ENCODE measurements around the gene HRAS.
"Not testable (repeated sequence)": the region's sequence is repeated elsewhere in the genome, so short reads cannot be mapped to it uniquely, and the experiment has no call there.

HRAS gene

DNA sequence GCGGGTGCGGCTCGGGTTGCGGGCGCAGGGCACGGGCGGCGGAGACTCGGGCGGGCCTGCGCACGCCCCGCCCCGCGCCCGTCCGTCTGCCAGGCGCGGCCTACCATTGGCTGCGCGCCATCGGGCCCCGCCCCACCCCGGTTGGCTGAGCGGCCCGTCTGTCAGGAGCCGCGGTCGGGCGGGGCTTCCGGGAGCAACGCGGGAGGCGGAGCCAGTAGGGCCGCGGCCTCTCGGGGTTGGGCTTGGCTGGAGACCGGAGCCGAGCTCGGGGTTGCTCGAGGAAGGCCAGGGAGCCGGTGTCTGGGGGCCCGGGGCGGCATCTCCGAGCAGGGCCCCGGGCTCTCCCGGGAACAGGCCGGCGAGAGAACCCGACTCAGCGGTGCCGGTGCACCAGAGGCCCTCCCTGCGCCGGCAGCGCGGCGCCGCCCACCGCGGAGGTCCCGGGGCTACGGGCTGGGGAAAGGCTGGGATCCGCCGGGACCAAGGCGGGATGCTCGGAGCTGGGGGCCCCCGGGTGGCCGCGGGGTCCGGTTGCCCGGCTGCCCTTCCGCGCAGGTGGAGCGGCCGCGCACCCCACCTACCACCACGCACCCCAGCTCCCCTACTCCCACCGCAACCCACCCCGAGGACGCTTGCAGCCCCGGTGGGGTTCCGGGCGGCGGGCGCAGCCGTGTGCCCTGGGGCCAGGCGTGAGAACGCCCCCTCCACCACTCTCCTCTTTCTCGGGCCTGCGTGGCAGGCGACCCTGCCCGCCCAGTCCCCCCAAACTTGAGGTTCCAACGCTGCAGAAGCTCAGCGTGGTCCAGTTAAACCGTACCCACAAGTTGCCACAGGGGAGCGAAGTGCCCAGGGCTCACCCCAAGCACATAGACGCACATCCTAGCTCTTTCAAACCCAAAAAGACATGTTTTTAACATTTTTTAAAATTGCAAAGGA lies at the start of gene HRAS:
Gene HRAS, minus strand, starts transcription at position 58 of the 936 bp plus-strand sequence.
- peak; percentile 48 to 97 (median 88) for DNase-seq

DNA sequence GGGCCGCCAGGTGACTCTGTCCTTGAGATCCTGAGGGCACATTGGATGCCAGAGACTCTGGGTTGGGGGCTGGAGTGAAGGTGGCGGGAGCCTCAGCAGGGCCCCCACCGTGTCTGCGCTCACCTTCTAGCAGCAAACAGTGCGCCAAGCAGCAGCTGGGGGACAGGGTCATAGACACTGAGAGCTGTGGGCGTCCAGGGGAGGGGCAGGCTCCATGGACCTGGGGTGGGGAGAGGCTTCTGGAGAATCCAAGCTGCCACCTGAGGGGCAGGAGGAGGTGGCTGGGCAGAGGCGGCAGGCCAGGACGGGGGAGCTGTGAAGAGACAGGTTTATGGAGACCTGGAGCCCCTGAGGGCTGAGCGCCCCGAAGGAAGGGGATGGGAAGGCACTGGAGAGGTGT lies 48.9 kb upstream of the HRAS start:
- no peak for DNase-seq

DNA sequence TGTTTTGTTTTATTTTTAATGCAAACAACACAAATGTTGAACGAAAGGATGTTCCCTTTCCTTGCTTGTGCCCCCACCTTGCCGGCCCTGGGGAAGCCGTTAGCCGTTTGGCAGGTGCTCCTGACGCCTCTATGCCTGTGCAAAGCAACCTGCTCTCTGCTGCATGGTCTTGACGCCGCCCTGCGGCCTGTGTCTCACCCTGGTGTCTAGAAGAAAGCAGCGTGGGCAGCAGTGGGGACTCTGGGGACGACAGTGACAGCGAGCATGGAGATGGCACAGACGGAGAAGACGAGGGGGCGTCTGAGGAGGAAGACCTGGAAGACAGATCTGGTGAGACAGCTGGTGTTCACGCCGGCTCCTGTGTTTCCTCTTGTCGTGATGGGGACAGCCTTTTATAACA lies 46.4 kb upstream of the HRAS start:
- peak in 1 of 14 donors; percentile 32 for DNase-seq

DNA sequence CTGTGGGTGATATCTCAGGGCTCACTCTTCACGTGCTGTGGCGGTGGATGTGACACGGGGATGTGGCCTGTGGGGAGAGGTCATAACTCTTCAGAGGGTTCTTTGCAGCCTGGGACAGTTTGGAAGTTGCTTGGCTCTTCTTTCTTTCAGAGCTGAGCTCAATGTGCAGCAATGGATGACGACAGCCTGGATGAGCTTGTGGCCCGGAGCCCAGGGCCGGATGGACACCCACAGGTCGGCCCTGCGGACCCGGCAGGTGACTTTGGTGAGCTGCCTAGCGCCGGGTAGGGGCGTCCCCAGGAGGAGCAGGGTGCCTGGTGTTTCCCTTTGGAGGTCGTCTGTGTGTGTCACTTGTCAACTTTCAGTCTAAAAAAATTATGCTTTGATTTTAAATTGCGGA lies 46.0 kb upstream of the HRAS start:
- peak in 1 of 14 donors; percentile 23 for DNase-seq

DNA sequence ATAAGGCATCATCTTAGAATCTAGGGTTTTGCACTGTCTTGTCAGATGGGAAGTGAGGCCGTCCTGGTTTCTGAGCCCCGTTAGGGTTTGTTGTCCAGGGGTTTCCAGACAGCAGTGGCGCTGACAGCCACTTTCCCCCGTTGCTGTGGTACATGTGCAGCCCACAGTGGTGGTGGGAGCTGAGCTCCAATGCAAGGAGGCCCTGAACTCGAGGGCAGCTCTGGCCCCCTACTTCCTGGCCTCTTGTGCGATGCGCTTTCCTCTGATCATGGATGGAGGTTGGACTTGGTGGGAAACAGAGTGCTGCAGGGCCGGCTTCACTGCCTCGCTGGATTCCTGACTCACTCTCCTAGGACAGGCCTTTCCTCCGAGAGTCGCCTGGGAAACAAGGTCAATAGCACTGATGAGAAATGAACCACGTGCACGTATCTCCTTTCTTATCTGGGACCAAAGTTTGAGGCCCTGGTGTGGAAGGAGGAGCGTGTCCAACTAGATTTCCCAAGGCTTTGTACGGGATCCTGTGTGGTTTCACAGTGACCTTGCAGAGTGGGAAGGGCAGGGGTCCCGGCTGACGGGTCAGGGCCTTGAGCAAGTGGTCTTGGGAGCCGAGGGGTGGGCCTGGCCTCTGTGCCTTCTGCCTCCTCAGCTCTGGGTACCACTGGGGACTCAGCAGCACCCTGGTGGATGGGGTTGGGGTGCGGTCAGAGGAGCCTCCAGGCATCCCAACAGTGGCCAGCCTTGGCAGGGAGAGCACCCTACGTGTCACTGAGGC lies 44.6 kb upstream of the HRAS start:
- DNase-seq: no peak

DNA sequence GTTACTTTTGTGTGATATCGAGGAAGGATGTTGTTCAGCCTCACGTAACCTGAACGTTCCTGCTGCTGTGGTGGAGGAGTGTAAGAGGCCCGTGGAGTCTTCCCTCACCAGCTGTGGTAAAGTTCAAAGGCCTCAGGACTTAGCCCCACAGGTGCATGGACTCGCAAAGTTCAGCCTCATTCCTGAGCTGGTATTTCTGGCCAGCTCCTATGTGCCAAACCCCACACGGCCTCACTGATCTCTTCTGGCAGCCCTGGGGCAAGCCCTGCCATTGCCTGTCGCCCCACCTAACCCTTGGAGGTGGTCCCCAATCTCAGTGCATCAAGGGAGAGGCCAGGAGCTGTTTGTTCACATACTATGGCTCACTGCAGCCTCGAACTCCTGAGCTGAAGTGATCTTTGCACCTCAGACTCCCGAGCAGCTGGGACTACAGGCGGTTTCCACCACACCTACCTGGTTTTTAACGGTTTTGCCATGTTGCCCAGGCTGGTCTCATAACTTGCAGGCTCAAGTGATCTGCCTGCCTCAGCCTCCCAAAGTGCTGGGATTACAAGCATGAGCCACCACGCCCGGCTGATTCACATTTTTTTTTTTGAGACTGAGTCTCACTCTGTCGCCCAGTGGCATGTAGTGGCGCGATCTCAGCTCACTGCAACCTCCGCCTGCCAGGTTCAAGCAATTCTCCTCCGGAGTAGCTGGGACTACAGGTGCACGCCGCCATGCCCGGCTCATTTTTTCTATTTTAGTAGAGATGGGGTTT lies 43.1 kb upstream of the HRAS start:
- no peak for DNase-seq

DNA sequence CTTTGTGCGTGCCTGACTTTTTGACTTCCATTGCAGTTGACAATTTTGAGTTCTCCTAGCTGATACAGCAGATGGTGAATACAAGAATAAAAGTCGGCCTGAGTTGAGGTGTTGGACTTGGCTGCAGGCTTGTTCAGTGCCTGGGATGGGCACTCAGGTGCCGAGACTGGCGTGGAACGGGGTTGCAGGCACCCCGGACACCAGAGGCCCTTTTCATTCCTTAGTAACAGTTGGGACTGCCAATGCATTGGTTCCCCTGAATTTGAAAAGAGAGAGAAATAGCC lies 42.2 kb upstream of the HRAS start:
- no peak for DNase-seq

DNA sequence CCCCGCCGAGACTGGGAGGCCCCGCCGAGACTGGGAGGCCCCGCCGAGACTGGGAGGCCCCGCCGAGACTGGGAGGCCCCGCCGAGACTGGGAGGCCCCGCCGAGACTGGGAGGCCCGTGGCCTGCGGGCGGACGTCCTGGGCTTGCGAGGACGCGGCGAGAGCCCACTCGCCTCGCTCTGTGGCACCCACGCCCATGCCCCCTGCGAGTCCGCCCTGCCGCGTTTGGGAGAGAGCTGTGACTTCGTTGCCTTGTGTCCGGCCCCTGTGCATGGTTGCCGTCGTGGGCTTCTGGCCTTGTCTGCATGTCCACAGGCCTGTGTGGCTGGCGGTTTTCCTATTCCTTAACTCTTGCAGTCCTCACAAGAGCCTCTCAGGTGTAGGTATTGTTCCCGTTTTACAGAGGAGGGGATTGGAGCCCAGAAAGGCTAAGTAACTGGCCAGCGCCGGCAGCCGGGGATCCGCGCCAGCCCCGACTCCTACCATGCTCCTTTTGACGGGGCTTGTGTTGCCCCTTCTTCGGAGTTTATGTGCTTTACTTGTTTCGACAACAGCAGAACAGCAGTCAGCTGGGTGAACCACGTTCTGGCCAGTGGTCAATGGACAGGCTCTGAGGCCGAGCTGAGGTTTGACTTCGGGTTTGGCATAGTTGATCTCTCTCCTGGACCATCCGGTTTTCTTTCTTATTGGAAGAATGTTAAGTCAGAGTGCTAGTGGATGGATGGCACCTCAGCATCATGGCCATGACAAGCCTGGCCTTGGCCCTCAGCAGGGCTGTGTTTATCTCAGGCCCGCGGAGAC lies 41.6 kb upstream of the HRAS start:
- DNase-seq: no peak

DNA sequence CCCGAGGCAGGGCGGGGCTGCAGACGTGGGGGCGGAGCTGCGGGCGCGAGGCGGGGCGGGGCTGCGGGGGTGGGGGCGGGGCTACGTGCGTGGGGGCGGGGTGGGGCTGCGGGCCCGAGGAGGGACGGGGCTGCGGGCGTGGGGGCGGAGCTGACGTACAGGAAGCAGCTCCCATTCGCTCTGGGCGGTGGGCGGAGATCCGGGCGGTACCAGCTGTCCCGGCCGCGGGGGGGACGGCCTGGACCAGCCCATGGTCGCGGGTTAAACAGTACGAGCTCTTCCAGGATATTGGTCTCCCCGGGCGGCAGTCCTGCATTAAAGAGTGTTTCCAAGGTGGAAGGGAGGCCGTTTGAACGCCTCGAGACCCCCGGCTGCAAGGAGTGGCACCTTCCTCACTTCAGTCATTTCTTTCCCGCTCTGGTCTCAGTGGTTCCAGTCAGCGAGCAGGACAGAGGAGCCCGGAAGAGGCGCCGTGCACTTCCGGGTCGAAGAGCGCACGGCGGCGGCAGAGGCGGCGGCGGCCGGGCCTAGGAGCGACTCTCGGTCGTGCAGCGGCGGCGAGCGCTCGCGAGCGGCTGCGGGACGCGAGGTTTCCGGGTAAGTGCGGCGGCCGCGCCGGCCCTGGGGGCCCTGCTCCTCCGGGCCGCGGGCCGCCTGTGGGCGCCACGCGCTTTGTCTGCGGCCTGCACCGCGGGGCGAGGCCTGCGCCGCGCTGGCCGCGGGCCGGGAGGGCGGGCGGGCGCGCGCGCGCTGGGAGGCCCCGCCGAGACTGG lies 40.8 kb upstream of the HRAS start, which contains the start of gene PHRF1:
Gene PHRF1, plus strand, starts transcription at position 475 of the 773 bp plus-strand sequence. CDS start 5,043 bp downstream, outside the sequence.
- peak; percentile 80 to 98 (median 94) for DNase-seq

DNA sequence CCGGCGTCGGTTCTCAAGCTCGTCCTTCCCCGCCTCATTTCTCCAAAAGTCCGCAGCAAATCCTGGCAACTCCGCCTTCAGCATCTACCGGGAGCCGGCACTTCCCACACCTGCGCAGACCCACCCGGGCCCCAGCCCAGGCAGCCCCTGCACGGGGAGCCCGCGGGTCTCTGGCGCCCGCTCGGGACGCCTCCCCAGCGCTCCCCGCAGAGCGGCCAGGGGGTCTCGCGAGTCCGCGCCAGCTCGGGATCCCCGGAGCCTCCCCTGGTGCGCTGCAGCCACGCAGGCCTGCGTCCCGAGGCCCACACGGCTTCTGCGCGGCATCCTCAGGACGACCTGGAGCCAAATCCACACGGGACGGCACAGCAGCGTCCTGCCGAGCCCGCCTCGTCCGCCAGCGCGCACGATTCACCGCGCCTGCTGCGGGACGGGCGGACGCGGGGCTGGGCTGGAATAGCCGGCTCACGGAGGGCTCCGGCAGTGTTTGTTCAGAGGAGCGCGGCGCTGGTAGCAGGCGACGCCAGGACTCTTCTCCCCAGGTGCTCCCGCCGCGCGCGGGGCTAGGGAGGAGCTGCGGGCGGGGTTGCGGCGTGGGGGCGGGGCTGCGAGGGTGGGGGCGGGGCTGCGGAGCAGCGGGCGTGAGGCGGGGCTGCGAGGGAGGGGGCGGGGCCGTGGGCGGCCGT lies 40.1 kb upstream of the HRAS start:
- peak in 1 of 14 donors; percentile 59 for DNase-seq

DNA sequence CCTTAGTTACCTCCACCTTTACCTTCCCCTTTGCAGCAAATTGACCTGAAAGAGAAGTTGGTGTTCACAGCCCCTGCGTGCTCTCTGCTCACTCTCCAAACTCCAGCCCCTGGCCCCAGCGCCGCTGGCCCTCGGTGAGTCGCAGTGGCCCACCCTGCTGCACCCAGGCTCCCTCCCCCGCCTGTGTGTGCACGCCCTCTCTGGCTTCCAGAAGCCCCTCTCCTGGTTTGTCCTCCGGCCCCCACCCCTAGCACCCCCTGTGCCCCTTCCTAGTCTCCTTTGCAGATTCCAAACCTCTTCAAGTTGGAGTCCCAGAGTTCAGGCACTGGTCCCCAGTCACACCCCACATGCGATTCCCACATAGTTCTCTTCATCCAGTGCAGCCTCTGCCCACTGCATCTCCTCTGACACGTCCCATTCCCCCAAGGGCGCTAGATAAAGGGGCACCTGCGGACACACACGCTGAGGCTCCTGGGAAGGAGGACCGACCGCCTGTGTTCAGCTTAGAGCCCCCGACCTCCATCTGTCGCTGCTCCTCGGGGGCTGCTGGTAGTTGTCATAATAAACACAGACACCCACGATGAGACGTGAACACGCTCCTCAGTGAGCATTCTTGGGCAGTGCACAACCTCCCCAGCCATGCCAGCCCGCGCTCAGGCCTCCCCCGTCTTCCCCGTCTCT lies 39.4 kb upstream of the HRAS start:
- DNase-seq: no peak

DNA sequence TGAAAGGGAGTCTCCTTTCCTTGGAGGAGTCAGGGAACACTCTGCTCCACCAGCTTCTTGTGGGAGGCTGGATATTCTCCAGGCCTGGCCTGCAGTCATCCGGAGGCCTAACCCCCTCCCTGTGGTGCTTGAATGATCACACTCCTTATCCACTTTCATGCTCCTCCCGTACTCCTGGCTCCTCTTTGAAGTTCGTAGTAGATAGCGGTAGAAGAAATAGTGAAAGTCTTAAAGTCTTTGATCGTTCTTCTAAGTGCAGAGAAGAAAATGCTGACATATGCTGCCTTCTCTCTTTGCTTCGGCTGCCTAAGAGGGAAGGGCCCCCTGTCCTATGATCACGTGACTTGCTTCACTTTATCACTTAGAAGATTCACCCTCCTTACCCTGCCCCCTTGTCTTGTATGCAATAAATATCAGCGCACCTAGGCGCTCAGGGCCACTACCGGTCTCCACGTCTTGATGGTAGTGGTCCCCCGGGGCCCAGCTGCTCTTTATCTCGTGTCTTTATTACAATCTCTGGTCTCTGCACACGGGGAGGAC lies 38.7 kb upstream of the HRAS start:
- DNase-seq: not testable (repeated sequence)

DNA sequence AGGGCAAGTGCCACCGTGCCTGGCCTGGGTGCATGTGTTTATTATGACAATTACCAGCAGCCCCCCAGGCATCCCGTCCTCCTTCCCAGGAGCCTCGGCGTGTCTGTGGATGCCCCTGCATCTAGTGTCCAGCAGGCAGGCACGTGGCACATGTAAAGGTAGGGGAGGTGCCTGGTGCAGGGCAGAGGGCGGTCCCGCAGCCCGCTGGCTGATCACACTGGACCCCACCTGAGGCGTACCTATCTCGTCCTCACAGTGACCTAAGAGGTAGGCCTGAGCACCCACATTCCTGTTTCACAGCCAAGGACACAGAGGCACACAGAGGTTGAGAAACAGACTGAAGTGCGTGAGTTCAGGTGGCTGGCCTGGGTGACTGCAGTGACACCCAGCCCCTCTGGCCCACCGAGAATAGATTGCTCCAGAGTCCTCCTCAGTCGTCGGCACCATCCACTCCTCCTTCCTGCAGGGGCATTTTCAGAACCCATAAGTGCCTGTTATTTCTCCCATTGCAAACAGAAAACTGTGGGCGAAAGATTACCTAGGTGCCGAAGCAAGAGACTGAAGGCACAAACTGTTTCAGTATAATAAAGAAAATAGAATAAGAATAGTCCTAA lies 37.9 kb upstream of the HRAS start:
- no peak for DNase-seq

DNA sequence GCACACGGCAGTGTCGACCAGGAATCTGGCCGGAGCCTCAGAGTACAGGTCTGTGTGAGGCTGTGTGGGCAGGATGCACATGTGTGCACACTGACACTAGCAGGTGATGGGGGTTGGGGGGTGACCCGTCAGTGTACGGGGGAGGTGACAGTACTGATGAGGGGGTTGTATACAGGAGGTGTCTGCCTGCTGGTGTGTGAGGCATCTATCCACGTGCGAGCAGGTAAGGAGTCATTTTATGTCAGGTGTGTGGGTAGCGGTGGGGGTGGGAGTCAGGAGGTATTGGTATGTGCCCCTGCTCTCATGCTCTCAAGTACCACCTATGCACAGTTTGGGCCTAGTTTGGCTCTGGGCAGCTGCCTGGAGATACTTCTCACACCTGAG lies 36.4 kb upstream of the HRAS start:
- DNase-seq: no peak

DNA sequence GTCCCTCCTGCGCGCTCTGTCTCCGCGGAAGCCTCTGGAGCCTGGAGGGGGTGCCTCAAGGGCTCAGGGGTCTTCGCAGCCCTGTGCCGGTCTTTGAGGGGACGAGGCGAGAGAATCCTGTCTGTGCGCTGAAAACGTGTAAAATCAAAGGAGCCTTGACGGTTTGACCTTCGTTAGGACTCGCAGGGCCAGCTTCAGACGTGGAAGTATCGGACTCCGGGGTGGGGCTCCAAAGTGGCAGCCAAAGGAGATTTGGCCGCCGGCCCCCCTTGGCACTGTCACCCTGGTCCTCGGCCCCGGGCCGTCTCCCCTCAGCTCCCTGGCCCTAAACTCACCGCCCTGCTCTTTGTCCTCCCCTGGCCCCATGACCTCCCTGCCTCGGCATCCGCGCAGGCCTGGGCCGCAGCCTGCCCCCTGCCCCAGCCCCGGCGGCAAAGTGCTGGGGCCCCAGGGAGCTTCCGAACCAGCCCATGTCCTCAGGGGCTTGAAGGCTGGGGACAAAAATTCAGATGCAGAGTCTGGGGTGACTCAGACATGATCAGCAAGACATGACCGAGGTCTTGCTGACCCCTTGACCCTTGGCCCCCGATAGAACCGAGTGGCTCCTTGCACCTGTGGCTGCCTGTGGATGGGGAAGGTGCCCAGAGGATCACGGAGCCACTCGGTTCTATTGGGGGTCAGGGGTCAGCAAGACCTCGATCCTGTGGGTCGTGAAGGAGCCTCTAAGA lies 33.9 kb upstream of the HRAS start:
- no peak for DNase-seq

DNA sequence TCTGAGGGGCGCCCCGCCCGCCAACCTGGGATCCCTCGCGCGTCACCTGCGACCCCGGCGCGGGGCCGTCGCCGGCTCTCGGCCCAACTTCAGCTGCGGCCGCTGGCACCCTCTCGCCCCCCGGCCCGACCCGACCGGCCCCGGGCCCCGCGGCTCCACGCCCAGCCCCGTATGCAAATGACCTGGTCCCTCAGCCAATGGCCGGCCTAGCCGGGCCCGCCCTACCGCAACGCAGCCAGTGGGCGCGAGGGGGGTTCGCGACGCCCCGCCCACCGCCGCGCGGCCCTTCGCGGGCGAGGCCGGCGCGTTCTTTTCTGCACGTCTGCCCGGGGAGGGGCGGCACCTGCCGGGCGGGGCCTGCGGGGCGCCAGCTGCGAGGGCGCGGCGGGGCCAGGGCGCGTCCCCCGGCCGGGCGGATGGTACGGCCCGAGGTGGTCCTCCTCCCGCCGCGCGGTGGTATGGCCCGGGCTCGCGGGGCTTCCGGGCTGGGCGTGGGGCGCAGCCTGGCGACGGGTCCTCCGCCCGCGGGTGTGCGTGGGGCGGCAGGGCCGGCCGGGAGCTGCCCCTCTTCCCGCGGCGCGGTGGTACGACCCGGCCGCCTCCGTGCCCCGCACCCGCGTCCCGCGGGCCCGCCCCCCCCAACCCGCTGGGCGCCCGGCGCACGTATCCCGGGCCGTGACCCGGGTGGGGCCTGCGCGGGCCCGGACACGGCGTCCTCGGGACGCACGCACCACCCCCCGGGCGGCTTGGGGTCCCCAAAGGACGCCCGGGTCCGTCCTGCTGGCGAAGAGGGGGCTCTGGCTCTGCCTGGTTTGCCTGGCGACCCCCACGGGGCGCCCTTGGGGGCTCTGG lies 33.2 kb upstream of the HRAS start:
- peak in 13 of 14 donors; percentile 56 to 92 (median 80) for DNase-seq

DNA sequence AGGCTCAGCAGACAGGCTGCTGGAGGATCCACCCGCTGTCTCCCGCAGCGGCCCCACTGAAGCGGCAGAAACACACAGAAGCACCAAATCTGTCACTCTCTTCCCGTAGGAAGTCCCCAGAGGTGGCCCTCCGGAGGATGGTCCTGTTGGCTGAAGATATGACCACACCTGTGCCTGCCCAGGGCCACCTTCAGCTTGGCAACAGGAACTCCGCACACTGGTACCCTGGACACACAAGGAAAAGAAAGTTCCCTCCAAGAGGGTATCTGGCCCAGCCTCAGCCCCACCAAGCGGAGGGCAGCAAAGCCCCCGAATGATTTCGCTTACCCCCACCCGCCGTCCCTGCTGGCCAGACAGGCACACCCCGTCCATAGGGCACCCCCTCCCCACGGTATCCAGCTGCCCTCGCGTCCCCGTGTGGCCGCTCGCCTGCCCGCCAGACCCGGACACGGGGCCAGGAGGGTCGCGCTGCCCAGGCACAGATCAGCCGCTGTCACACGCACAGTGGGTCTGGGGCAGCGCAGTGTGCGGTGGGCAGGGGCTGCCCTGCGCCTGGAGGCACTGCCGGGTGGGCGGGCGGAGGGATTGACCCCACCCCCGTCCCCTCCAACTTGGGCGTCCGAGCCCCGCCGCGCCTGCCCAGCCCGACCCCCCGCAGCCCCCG lies 32.4 kb upstream of the HRAS start:
- no peak for DNase-seq

Measured in C1 segment of cervical spinal cord (tissue), 14 donors.